ENCODE results near the gene TGOLN2.
"Not testable (repeated sequence)": the region's sequence is repeated elsewhere in the genome, so short reads cannot be mapped to it uniquely, and the experiment has no call there.

TGOLN2 gene

GRCh38 chr2:85327822-85328617 lies at the start of gene TGOLN2:
Gene TGOLN2 (minus strand): TSS chr2:85327989. CDS start chr2:85327962, 27 bp downstream.
- peak; percentile 35 to 96 (median 88) for DNase-seq

- DNase-seq = no peak
Measured at GRCh38 chr2:85377083-85377482, 49.3 kb upstream of the TGOLN2 start.

GRCh38 chr2:85376291-85377065 lies 48.7 kb upstream of the TGOLN2 start:
- no peak for DNase-seq

- DNase-seq = no peak
Measured at GRCh38 chr2:85371045-85371444, 43.3 kb upstream of the TGOLN2 start.

- no peak for DNase-seq
Measured at GRCh38 chr2:85369500-85369899, 41.7 kb upstream of the TGOLN2 start.

- DNase-seq = no peak
Measured at GRCh38 chr2:85368921-85369320, 41.1 kb upstream of the TGOLN2 start.

GRCh38 chr2:85367180-85367579 lies 39.4 kb upstream of the TGOLN2 start:
- no peak for DNase-seq

GRCh38 chr2:85362653-85363387 lies 35.0 kb upstream of the TGOLN2 start:
- DNase-seq = not testable (repeated sequence)

- no peak for DNase-seq
Measured at GRCh38 chr2:85357736-85358135, 29.9 kb upstream of the TGOLN2 start.

GRCh38 chr2:85356186-85356585 lies 28.4 kb upstream of the TGOLN2 start:
- no peak for DNase-seq

GRCh38 chr2:85355521-85355920 lies 27.7 kb upstream of the TGOLN2 start:
- DNase-seq = no peak

GRCh38 chr2:85355073-85355410 lies 27.3 kb upstream of the TGOLN2 start:
- peak in 2 of 58 donors; percentile 41 to 50 for DNase-seq

- DNase-seq = peak; percentile 64 to 97 (median 94)
Measured at GRCh38 chr2:85354286-85355072, 26.7 kb upstream of the TGOLN2 start, which contains the start of the genes ELMOD3 and RETSAT. Gene ELMOD3 (plus strand): TSS chr2:85354769. CDS start chr2:85357199, 2,430 bp downstream. Gene RETSAT (minus strand): TSS chr2:85354528. CDS start chr2:85354507, 21 bp downstream.

- peak in 9 of 58 donors; percentile 20 to 64 (median 34) for DNase-seq
Measured at GRCh38 chr2:85353876-85354285, 26.1 kb upstream of the TGOLN2 start.

GRCh38 chr2:85347599-85347998 lies 19.8 kb upstream of the TGOLN2 start:
- DNase-seq = no peak

- DNase-seq = no peak
Measured at GRCh38 chr2:85344356-85344954, 16.7 kb upstream of the TGOLN2 start.

- not testable (repeated sequence) for DNase-seq
Measured at GRCh38 chr2:85343207-85343895, 15.6 kb upstream of the TGOLN2 start.

GRCh38 chr2:85342156-85342555 lies 14.4 kb upstream of the TGOLN2 start:
- no peak for DNase-seq

GRCh38 chr2:85341269-85342029 lies 13.7 kb upstream of the TGOLN2 start:
- DNase-seq = no peak
